Loucy (cell line): ENCODE data around the gene BCAS3.

ENCODE experiments used
- EZH2phosphoT487 ChIP-seq: fragments of 200-600 bp; IDR thresholded peaks from 2 replicates; pipeline ENCODE4 v1.6.1; 2018; ENCODE audit warnings: antibody characterized with exemption, mild to moderate bottlenecking, moderate library complexity, borderline replicate concordance
- TF ChIP-seq, protein P1 (sequence below): fragments of 200-600 bp; sonication (generic); conservative IDR thresholded peaks from 2 replicates; pipeline ENCODE4 v1.5.1; 2014; ENCODE audit warnings: mild to moderate bottlenecking, antibody characterized with exemption, low read length

DNA sequence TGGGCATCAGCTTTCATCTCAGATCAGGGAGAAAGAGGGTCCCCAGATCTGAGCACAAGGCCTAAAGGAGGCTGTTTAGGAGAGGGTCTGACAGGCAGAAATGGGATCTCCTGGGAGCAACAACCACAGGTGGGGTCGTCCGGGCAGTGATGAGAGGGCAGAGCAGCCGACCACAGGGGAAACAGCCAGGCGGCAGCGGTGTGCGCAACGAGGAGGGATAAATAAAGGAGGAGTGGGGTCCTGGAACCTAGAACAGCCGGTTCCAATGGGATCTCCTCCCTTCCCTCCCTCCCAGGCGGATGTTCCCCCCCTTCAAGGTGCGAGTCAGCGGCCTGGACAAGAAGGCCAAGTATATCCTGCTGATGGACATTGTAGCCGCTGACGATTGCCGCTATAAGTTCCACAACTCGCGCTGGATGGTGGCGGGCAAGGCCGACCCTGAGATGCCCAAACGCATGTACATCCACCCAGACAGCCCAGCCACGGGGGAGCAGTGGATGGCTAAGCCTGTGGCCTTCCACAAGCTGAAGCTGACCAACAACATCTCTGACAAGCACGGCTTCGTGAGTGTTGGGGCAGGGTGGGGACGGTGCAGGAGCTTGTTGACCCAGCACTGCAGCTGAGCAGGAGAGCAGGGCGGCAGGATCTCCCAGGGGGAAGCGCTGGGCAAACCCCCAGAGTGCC is 723.9 kb downstream of the BCAS3 start:
- TF ChIP-seq, protein P1, sequence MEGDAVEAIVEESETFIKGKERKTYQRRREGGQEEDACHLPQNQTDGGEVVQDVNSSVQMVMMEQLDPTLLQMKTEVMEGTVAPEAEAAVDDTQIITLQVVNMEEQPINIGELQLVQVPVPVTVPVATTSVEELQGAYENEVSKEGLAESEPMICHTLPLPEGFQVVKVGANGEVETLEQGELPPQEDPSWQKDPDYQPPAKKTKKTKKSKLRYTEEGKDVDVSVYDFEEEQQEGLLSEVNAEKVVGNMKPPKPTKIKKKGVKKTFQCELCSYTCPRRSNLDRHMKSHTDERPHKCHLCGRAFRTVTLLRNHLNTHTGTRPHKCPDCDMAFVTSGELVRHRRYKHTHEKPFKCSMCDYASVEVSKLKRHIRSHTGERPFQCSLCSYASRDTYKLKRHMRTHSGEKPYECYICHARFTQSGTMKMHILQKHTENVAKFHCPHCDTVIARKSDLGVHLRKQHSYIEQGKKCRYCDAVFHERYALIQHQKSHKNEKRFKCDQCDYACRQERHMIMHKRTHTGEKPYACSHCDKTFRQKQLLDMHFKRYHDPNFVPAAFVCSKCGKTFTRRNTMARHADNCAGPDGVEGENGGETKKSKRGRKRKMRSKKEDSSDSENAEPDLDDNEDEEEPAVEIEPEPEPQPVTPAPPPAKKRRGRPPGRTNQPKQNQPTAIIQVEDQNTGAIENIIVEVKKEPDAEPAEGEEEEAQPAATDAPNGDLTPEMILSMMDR, result no peak
- TF ChIP-seq EZH2phosphoT487, result no peak
